WERI-Rb-1 (cell line): Measurements from ENCODE around the gene CDK6.

Source experiments
- DNase-seq: peaks from one replicate; pipeline ENCODE4 v3.0.0-alpha.2; 2020
- H3K27ac ChIP-seq: fragments of 250-450 bp; sonication (Bioruptor Pico); 2 replicates; pipeline ENCODE4 v1.5.1; 2020; ENCODE audit warnings: mild to moderate bottlenecking, moderate library complexity
- H3K27me3 ChIP-seq: fragments of 250-450 bp; sonication (Bioruptor Pico); 2 replicates; pipeline ENCODE4 v1.5.1; 2021; ENCODE audit warnings: mild to moderate bottlenecking, low read depth, moderate library complexity; ENCODE audit not compliant: insufficient read depth, severe bottlenecking
- H3K36me3 ChIP-seq: fragments of 250-450 bp; sonication (Bioruptor Pico); 2 replicates; pipeline ENCODE4 v1.5.1; 2020; ENCODE audit warnings: mild to moderate bottlenecking, moderate library complexity
- H3K4me3 ChIP-seq: 2 replicates; pipeline ENCODE4 v1.5.1; 2011; ENCODE audit warnings: low read depth, mild to moderate bottlenecking, control low read depth, low read length
- H3K9me3 ChIP-seq: fragments of 250-450 bp; sonication (Bioruptor Pico); 2 replicates; pipeline ENCODE4 v1.5.1; 2021; ENCODE audit warnings: mild to moderate bottlenecking, moderate library complexity; ENCODE audit not compliant: severe bottlenecking
- CTCF ChIP-seq: IDR thresholded peaks from 2 replicates; pipeline ENCODE4 v1.5.1; 2011; ENCODE audit warnings: low read depth, mild to moderate bottlenecking, control low read depth, inconsistent platforms, low read length

The CDK6 gene

GRCh38 chr7:92665926-92666325 lies 170.4 kb downstream of the CDK6 start:
- Histone ChIP-seq H3K27ac (no peak overlapping the region), H3K36me3 (no peaks in the 10 kb centered on the region), H3K9me3 (no peaks in the 10 kb centered on the region), H3K4me3 (no peak overlapping the region), H3K27me3 (no peaks in the 10 kb centered on the region)
- TF ChIP-seq CTCF: no peak
- DNase-seq: no peak

GRCh38 chr7:92661651-92662050 lies 174.7 kb downstream of the CDK6 start:
- Histone ChIP-seq H3K9me3 (no peaks in the 10 kb centered on the region), H3K4me3 (no peak overlapping the region), H3K27ac (no peak overlapping the region), H3K27me3 (no peaks in the 10 kb centered on the region), H3K36me3 (no peaks in the 10 kb centered on the region)
- TF ChIP-seq CTCF: no peak
- DNase-seq: no peak

- Histone ChIP-seq H3K27me3 (no peaks in the 10 kb centered on the region), H3K9me3 (no peaks in the 10 kb centered on the region), H3K36me3 (no peaks in the 10 kb centered on the region), H3K4me3 (no peak overlapping the region), H3K27ac (no peak overlapping the region)
- TF ChIP-seq CTCF: no peak
- no peak for DNase-seq
Measured at GRCh38 chr7:92658671-92659070, 177.7 kb downstream of the CDK6 start.

GRCh38 chr7:92657391-92657790 lies 179.0 kb downstream of the CDK6 start:
- H3K9me3 ChIP-seq: no peaks in the 10 kb centered on the region
- no peak for TF ChIP-seq CTCF
- no peak for DNase-seq
- no peak overlapping the region for H3K27ac ChIP-seq
- H3K36me3 ChIP-seq: no peaks in the 10 kb centered on the region
- H3K4me3 ChIP-seq: no peak overlapping the region
- H3K27me3 ChIP-seq: no peaks in the 10 kb centered on the region

GRCh38 chr7:92656121-92656520 lies 180.3 kb downstream of the CDK6 start:
- Histone ChIP-seq H3K27ac (no peak overlapping the region), H3K9me3 (no peaks in the 10 kb centered on the region), H3K27me3 (no peaks in the 10 kb centered on the region), H3K4me3 (no peak overlapping the region), H3K36me3 (no peaks in the 10 kb centered on the region)
- no peak for DNase-seq
- no peak for TF ChIP-seq CTCF

GRCh38 chr7:92655346-92655884 lies 181.0 kb downstream of the CDK6 start:
- Histone ChIP-seq H3K27me3 (no peaks in the 10 kb centered on the region), H3K4me3 (no peak overlapping the region), H3K27ac (no peak overlapping the region), H3K9me3 (no peaks in the 10 kb centered on the region), H3K36me3 (no peaks in the 10 kb centered on the region)
- DNase-seq: no peak
- TF ChIP-seq CTCF: no peak
